Esophagus muscularis mucosa (tissue), 2 donors: ENCODE data around the gene KLF6.

Source experiments
- POLR2A ChIP-seq: fragments of 450-650 bp; IDR thresholded peaks from one replicate; pipeline ENCODE4 v1.6.1; 2017; ENCODE audit warnings: antibody characterized with exemption, moderate library complexity, mild to moderate bottlenecking, low read depth
- POLR2AphosphoS5 ChIP-seq, 2 donors: sonication (generic); formaldehyde crosslinking; IDR thresholded peaks; one replicate each; pipeline ENCODE4 v1.6.1; 2017; ENCODE audit warnings: antibody characterized with exemption in 2 of 2

- no peak for TF ChIP-seq POLR2AphosphoS5 (IDR thresholded peaks at IDR 0.05)
- no peak for TF ChIP-seq POLR2A
Observed at GRCh38 chr10:3760083-3760482, 24.9 kb downstream of the KLF6 start.
